Thyroid gland (tissue), 4 donors: ENCODE measurements around the gene CERS4.

Experiments used
- POLR2A ChIP-seq, 2 donors: fragments of 450-650 bp; IDR thresholded peaks; one replicate each; pipeline ENCODE4 v1.6.1; 2017; ENCODE audit warnings: antibody characterized with exemption in 2 of 2, mild to moderate bottlenecking in 2 of 2, moderate library complexity in 1 of 2
- TF ChIP-seq, protein P1 (sequence below), 6 experiments: fragments of 200-600 bp in 3 of 6; fragments of 450-650 bp in 3 of 6; sonication (generic) in 3 of 6; IDR thresholded peaks; one replicate each; pipeline ENCODE4 v1.5.1; 2016 to 2019; ENCODE audit warnings: antibody characterized with exemption in 6 of 6, mild to moderate bottlenecking in 2 of 6, inconsistent platforms in 1 of 6, moderate library complexity in 1 of 6

DNA sequence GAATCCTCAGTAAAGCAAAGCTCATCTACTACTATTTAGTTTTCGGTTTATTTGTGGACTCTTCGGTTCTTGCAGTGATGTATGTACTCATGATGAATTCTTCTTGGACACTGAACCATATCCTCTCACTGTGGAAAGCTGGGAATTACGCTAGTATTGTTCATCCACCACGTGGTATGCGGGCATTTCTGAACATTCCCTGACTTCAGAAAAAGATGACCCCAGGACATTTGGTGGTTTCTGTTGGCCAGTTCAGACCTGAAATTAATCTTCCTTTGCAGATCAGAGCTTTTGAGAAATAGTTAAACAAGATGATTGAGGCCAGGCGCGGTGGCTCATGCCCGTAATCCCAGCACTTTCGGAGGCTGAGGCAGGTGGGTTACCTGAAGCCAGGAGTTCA is 34.5 kb upstream of the CERS4 start:
- TF ChIP-seq POLR2A (IDR thresholded peaks at IDR 0.05): no peak
- TF ChIP-seq, protein P1, sequence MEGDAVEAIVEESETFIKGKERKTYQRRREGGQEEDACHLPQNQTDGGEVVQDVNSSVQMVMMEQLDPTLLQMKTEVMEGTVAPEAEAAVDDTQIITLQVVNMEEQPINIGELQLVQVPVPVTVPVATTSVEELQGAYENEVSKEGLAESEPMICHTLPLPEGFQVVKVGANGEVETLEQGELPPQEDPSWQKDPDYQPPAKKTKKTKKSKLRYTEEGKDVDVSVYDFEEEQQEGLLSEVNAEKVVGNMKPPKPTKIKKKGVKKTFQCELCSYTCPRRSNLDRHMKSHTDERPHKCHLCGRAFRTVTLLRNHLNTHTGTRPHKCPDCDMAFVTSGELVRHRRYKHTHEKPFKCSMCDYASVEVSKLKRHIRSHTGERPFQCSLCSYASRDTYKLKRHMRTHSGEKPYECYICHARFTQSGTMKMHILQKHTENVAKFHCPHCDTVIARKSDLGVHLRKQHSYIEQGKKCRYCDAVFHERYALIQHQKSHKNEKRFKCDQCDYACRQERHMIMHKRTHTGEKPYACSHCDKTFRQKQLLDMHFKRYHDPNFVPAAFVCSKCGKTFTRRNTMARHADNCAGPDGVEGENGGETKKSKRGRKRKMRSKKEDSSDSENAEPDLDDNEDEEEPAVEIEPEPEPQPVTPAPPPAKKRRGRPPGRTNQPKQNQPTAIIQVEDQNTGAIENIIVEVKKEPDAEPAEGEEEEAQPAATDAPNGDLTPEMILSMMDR (IDR thresholded peaks at IDR 0.05): no peak
